SU-DHL-6 (cell line): Measurements from ENCODE around the gene COL26A1.

Experiments
- H2AFZ ChIP-seq: fragments of 200-600 bp; sonication (generic); 2 replicates; pipeline ENCODE4 v1.6.1; 2014; ENCODE audit warnings: low read depth, mild to moderate bottlenecking, moderate library complexity, mixed read lengths, antibody characterized with exemption, low read length; ENCODE audit not compliant: severe bottlenecking
- H3F3A ChIP-seq: fragments of 200-600 bp; shearing (Covaris generic); 2 replicates; pipeline ENCODE4 v1.6.0; 2016; ENCODE audit warnings: antibody characterized with exemption, mild to moderate bottlenecking; ENCODE audit not compliant: insufficient read depth
- H3K27ac ChIP-seq: fragments of 200-600 bp; sonication (generic); 2 replicates; pipeline ENCODE4 v1.5.1; 2016; ENCODE audit warnings: low read depth, mild to moderate bottlenecking, low read length, moderate library complexity, mixed read lengths
- H3K27me3 ChIP-seq: fragments of 200-600 bp; sonication (generic), shearing (Covaris generic); 2 replicates; pipeline ENCODE4 v1.6.0; 2014; ENCODE audit warnings: mild to moderate bottlenecking, low read length
- H3K36me3 ChIP-seq: fragments of 200-600 bp; sonication (generic); 2 replicates; pipeline ENCODE4 v1.6.1; 2014; ENCODE audit warnings: mild to moderate bottlenecking, low read length, mixed read lengths
- H3K4me2 ChIP-seq: fragments of 300-600, 200-600 bp; shearing (Covaris generic), sonication (generic); 2 replicates; pipeline ENCODE4 v1.6.0; 2014; ENCODE audit warnings: low read length, low read depth, mild to moderate bottlenecking; ENCODE audit not compliant: poor library complexity, severe bottlenecking
- H3K4me3 ChIP-seq: fragments of 200-600 bp; sonication (generic); 2 replicates; pipeline ENCODE4 v1.5.1; 2014; ENCODE audit warnings: antibody characterized with exemption, low read length, mild to moderate bottlenecking, mixed read lengths; ENCODE audit not compliant: insufficient read depth, poor library complexity, severe bottlenecking
- H3K79me2 ChIP-seq: fragments of 200-600 bp; sonication (generic); 2 replicates; pipeline ENCODE4 v1.6.1; 2014; ENCODE audit warnings: mild to moderate bottlenecking, low read length, moderate library complexity; ENCODE audit not compliant: insufficient read depth
- H3K9ac ChIP-seq: fragments of 200-600 bp; sonication (generic); 2 replicates; pipeline ENCODE4 v1.7.0; 2014; ENCODE audit warnings: mild to moderate bottlenecking, low read length
- H3K9me2 ChIP-seq: fragments of 200-600 bp; sonication (generic); replicated peaks from 2 replicates; pipeline ENCODE4 v1.6.1; 2014; ENCODE audit warnings: low read length; ENCODE audit not compliant: insufficient read depth
- H3K9me3 ChIP-seq: fragments of 200-600 bp; sonication (generic); 2 replicates; pipeline ENCODE4 v1.6.1; 2014; ENCODE audit warnings: low read length, mixed read lengths; ENCODE audit not compliant: insufficient read depth
- H4K20me1 ChIP-seq: fragments of 200-600 bp; sonication (generic); 2 replicates; pipeline ENCODE4 v1.6.1; 2014; ENCODE audit warnings: low read depth, mild to moderate bottlenecking, antibody characterized with exemption, low read length, moderate library complexity, mixed read lengths
- CTCF ChIP-seq: fragments of 200-600 bp; sonication (generic); IDR thresholded peaks from one replicate; pipeline ENCODE4 v1.5.1; 2017; ENCODE audit warnings: antibody characterized with exemption, mild to moderate bottlenecking, low read length, moderate library complexity; ENCODE audit not compliant: insufficient read depth, poor library complexity, severe bottlenecking
- EZH2phosphoT487 ChIP-seq: fragments of 200-600 bp; sonication (generic), shearing (Covaris generic); conservative IDR thresholded peaks from 2 replicates; pipeline ENCODE4 v1.6.1; 2018; ENCODE audit warnings: mild to moderate bottlenecking, antibody characterized with exemption, low read length, moderate library complexity, mixed read lengths

Gene COL26A1

GRCh38 chr7:101545441-101546190 lies 182.9 kb downstream of the COL26A1 start:
- Histone ChIP-seq H3K4me2 (no peak overlapping the region), H3K4me3 (no peak overlapping the region), H3K27me3 (no peaks in the 10 kb centered on the region), H3K36me3 (no peaks in the 10 kb centered on the region), H3K9me3 (no peaks in the 10 kb centered on the region), H4K20me1 (no peaks in the 10 kb centered on the region), H3K27ac (no peak overlapping the region), H3F3A (no peaks in the 10 kb centered on the region), H3K9ac (no peak overlapping the region), H2AFZ (no peak overlapping the region), H3K79me2 (no peaks in the 10 kb centered on the region), H3K9me2 (no peaks in the 10 kb centered on the region)
- TF ChIP-seq CTCF (no peak), EZH2phosphoT487 (no peak)

DNA sequence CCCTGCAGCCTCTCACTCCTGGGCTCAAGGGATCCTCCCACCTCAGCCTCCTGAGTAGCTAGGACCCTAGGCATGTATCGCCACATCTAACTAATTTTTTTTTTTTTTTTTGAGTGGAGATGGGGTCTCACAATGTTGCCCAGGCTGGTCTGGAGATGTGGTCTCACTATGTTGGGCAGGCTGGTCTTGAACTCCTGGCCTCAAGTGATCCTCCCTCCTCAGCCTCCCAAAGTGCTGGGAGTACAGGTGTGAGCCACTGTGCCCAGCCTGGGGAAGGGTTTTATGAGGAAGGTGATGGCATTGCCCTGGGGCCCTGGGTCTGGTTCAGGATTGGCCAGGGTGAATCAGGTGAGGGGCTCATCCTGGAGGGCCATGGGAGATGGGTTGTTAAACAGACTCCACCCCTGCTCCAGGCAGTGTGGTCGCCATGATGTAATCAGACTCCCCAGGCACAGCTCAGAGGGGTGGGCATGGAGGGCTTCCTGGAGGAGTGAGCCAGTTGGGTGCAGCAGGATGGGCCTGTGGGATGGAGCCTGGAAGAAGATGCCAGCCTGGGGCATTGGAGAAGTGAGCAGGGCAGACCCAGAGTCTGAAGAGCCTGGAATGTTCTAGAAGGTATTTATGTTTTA lies 183.7 kb downstream of the COL26A1 start:
- H3K79me2 ChIP-seq, result no peaks in the 10 kb centered on the region

DNA sequence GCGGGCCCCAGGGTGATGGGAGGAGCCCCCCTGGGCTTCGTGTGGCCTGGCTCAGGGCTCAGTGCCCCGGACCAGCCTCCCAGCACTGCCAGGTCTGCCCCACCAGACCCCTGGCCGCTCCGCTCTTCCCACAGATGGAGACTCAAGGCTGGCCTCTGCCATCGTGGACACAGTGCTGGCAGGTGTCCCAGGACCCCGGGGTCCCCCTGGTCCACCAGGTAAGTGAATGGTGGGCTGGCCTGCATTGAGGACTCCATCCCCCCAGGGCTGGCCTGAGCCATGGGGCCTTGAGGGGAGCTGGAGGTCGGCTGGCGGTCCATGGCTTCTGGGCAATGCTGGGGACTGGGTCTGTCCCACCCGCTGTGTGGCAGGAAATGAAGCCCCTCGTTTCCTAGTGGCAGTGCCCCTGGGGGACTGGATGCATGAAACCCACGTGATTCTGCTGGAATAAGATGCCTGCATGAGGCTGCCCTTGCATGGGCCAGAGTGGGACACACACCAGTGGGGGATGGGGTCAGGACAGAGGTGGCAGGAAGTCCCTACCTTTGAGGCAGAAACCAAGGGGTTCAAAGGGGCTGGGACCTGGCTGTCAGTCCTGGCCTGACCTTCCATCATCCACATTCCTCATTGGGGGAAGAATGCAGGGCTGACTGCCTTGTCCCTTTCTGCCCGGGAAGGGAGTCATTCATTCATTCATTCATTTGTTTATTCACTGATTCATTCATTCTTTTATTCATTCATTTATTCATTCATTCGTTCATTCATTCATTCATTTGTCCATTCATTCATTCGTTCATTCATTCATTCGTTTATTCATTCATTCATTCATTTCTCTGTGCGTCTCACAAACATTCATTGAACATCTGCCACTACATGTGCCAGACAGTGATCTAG lies 184.6 kb downstream of the COL26A1 start:
- Histone ChIP-seq H3K27ac (no peak overlapping the region), H3K79me2 (no peaks in the 10 kb centered on the region), H3K9me3 (no peaks in the 10 kb centered on the region), H3K27me3 (no peaks in the 10 kb centered on the region), H3K9ac (no peak overlapping the region), H3K4me3 (no peak overlapping the region), H3K9me2 (no peaks in the 10 kb centered on the region), H3F3A (no peaks in the 10 kb centered on the region), H3K36me3 (no peaks in the 10 kb centered on the region), H2AFZ (no peak overlapping the region), H3K4me2 (no peak overlapping the region), H4K20me1 (no peaks in the 10 kb centered on the region)
- TF ChIP-seq CTCF, result no peak
- no peak for TF ChIP-seq EZH2phosphoT487

More for the DNA sequence above, 183.7 kb downstream of the COL26A1 start:
- H4K20me1 ChIP-seq, result no peaks in the 10 kb centered on the region
- H3K9ac ChIP-seq, result no peak overlapping the region
- no peaks in the 10 kb centered on the region for H3K36me3 ChIP-seq
- TF ChIP-seq EZH2phosphoT487 (no peak), CTCF (no peak)
- no peak overlapping the region for H2AFZ ChIP-seq
- H3K27ac ChIP-seq, result no peak overlapping the region
- H3F3A ChIP-seq, result no peaks in the 10 kb centered on the region
- H3K9me2 ChIP-seq, result no peaks in the 10 kb centered on the region
- no peak overlapping the region for H3K4me2 ChIP-seq
- H3K4me3 ChIP-seq, result no peak overlapping the region
- H3K9me3 ChIP-seq, result no peaks in the 10 kb centered on the region
- H3K27me3 ChIP-seq, result no peaks in the 10 kb centered on the region
